BJ (cell line): ENCODE data around the gene CLEC18A. TPM values are rescaled to one million over a fixed set of nuclear protein-coding genes. Genes with fewer than 3 reads are reported as not detected.
A peak's percentile ranks its signal among the peaks of the same experiment; 100 is the strongest.

Source experiments
- CTCF ChIA-PET: fragments of 350-600 bp; formaldehyde crosslinking; extraction: SDS; loops from one replicate; lab custom pipeline; 2021; ENCODE audit warnings: antibody characterized with exemption, inconsistent platforms; lab: Yijun Ruan, JAX
- POLR2A ChIA-PET: fragments of 300-600 bp; sonication (Branson Sonifier 250); formaldehyde crosslinking; extraction: SDS; loops from one replicate; lab custom pipeline; 2021; ENCODE audit warnings: antibody characterized with exemption; lab: Charles Lee
- DNase-seq: peaks from one replicate; pipeline ENCODE4 v3.0.0-alpha.2; 2011; ENCODE audit warnings: low read depth
- H3K27me3 ChIP-seq: 2 replicates; pipeline ENCODE4 v1.6.0; 2011; ENCODE audit warnings: low read length; ENCODE audit not compliant: control insufficient read depth, insufficient read depth
- H3K36me3 ChIP-seq: 2 replicates; pipeline ENCODE4 v1.5.1; 2011; ENCODE audit warnings: low read length; ENCODE audit not compliant: control insufficient read depth, insufficient read depth
- H3K4me3 ChIP-seq: 2 replicates; pipeline ENCODE4 v1.5.1; 2011; ENCODE audit warnings: low read depth, mild to moderate bottlenecking, control low read depth, low read length
- polyA plus RNA-seq: library from polyadenylated mRNA; depleted of rRNA; stranded (reverse); fragments of >200 nt; gene quantifications from 2 replicates; pipeline ENCODE4 v1.2.3, GENCODE V29; 2011
- TF ChIP-seq, protein P1 (sequence below): IDR thresholded peaks from 2 replicates; pipeline ENCODE4 v1.5.1; 2011; ENCODE audit warnings: low read depth, mild to moderate bottlenecking, control low read depth, inconsistent platforms, low read length, moderate library complexity; ENCODE audit not compliant: insufficient read depth

CLEC18A gene
- polyA plus RNA-seq, 1 experiment: 0.04 TPM

DNA sequence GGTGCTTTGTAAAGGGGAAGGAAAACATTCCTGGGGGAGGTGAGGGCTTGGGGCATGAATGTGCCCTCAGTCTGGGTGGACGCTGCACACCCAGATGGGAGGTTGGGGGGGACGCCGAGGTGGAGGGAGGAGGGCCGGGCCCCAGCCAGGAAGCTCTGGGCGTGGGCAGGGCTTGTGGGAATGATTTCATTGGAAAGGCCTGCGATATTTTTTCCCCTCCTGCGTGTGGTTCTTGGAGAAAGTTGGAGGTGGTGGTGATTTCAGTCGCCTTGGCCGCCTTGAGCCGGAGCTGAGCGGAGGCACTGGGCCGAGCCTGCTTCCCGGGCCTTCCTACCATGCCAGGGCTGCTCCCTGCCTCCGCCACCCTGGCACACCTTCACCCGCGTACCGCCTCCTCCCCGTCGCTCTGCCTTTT lies 26.4 kb upstream of the CLEC18A start:
- TF ChIP-seq, protein P1, sequence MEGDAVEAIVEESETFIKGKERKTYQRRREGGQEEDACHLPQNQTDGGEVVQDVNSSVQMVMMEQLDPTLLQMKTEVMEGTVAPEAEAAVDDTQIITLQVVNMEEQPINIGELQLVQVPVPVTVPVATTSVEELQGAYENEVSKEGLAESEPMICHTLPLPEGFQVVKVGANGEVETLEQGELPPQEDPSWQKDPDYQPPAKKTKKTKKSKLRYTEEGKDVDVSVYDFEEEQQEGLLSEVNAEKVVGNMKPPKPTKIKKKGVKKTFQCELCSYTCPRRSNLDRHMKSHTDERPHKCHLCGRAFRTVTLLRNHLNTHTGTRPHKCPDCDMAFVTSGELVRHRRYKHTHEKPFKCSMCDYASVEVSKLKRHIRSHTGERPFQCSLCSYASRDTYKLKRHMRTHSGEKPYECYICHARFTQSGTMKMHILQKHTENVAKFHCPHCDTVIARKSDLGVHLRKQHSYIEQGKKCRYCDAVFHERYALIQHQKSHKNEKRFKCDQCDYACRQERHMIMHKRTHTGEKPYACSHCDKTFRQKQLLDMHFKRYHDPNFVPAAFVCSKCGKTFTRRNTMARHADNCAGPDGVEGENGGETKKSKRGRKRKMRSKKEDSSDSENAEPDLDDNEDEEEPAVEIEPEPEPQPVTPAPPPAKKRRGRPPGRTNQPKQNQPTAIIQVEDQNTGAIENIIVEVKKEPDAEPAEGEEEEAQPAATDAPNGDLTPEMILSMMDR: no peak
- H3K4me3 ChIP-seq: peak overlapping the region; percentile 8; the same call in 1 of the 2 replicates
- CTCF ChIA-PET: interaction anchor here (0.6 to 17.1 kb wide), 3 partner anchors 9 to 129 kb away, joined by 3 to 318 read pairs (median 4); no protein-coding TSS in a partner anchor
- DNase-seq: peak; percentile 67
- H3K27me3 ChIP-seq: no peaks in the 10 kb centered on the region
- no peaks in the 10 kb centered on the region; the same call in 1 of the 2 replicates for H3K36me3 ChIP-seq
- POLR2A ChIA-PET: no interaction called here

DNA sequence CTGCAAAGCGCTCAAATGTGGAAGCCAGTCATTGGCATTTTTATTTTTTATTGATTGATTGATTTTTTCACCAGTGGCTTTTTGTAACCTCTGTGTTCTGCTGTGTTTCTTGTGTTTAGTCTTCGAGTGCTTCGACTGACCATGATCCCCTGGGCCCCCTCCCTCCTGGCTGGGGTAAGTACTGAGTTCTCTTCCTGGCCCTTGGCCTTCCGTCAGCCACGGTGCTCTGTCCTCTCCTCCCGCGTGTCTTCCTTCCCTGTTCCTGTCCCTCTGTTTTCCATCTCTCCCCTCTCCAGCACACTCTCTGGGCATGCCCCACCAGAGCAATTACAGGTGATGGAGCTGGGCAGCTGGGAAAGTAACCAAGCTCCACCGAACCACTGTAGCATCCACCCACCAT lies 25.8 kb upstream of the CLEC18A start:
- H3K36me3 ChIP-seq: no peaks in the 10 kb centered on the region; the same call in 1 of the 2 replicates
- DNase-seq: no peak
- ChIA-PET CTCF (interaction anchor here (0.7 to 17.1 kb wide), 2 partner anchors 12 to 130 kb away, joined by 4 to 318 read pairs; no protein-coding TSS in a partner anchor), POLR2A (no interaction called here)
- no peaks in the 10 kb centered on the region for H3K27me3 ChIP-seq
- TF ChIP-seq, protein P1: no peak
- H3K4me3 ChIP-seq: no peak overlapping the region

DNA sequence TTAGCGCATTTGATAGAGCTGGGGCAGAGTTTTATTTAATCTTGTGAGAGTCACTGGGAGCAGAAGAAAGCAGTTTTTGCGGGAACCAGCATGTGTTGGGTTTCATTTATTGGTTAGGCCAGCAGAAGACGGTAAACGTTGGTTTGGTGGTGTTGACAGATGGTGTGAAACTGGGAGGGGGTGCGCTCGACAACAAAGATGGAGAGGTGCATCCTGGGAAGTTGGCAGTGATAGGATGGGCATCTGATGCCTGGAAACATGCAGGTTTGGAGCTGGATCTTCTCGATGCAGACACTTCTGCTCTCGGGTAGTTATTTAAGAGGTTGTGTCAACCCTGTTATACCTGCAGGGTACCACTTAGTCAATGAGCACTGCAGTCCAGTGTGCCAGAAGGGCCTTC lies 24.9 kb upstream of the CLEC18A start:
- DNase-seq: no peak
- POLR2A ChIA-PET: interaction anchor here (0.6 kb wide), 1 partner anchor 101 kb away, joined by 13 read pairs; no protein-coding TSS in a partner anchor
- TF ChIP-seq, protein P1: no peak
- CTCF ChIA-PET: interaction anchor here (17.1 kb wide), 1 partner anchor 131 kb away, joined by 318 read pairs; no protein-coding TSS in a partner anchor
- Histone ChIP-seq H3K36me3 (peaks cover 1% of the 10 kb centered on the region; the same call in 1 of the 2 replicates), H3K4me3 (no peak overlapping the region), H3K27me3 (no peaks in the 10 kb centered on the region)

DNA sequence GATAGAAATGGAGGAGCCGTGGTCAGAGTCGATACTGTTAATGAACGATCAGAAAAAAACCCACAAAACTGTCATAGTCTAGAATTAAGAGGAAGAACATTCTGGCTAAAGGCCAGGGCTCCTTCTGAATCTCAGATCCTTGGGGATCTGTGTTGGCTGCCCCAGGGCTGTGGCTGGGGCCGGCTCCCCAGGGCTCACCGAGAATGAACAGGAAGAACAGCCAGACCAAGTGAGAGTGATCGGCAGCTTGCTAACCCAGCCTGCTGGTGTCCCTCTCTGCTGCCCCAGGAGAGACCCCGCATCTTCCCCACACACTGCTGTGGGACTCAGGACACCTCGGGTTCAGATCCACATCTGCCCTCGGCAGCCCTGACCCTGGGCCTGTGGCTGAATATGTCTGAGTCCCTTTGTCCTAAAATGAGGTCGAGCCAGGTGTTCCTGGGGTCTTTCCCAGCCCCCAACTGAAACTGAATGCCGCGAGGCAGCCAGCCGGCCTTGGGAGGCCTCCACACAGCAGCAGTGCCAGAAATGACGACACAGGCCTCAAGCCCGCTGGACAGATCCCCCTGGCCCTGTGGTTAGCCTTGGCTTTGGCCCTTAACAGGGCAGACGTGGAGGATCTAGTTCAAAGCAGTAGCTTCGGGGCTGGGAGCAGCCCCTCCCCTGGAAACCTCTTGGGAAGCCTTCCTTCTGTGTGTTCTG lies 23.9 kb upstream of the CLEC18A start:
- peaks cover 5% of the 10 kb centered on the region for H3K36me3 ChIP-seq
- no peaks in the 10 kb centered on the region for H3K27me3 ChIP-seq
- DNase-seq: no peak
- H3K4me3 ChIP-seq: no peak overlapping the region
- POLR2A ChIA-PET: no interaction called here
- CTCF ChIA-PET: interaction anchor here (0.6 to 17.1 kb wide), 4 partner anchors 11 to 179 kb away, joined by 3 to 318 read pairs (median 3); no protein-coding TSS in a partner anchor
- TF ChIP-seq, protein P1: no peak

DNA sequence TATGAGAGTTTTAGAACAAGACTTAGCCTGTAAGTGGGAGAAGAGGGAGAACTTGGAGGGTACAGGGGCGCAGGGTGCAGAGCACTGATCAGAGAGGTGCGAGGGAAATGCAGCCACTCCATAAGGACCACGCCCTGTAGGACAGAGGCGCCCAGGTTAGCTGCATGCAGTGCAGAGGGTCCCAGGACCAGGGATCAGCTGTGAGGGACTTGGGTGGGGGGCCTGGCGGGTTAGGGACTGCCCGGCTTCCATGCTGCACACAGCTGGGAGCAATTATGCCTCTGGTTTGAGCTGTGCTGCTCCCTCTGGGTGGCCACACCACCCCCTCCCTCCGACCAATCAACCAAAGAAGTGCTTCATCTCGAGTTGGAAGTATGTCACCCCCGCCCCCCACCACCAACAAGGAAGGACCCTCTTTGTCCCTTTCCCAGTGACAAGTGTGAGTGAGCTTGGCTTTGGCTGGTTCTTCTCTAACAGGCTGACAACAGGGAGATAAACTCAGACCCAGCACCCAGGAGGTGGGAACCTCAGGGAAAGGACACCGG lies 22.2 kb upstream of the CLEC18A start:
- Histone ChIP-seq H3K4me3 (no peak overlapping the region), H3K36me3 (peaks cover 7% of the 10 kb centered on the region), H3K27me3 (no peaks in the 10 kb centered on the region)
- DNase-seq: no peak
- TF ChIP-seq, protein P1: no peak
- ChIA-PET POLR2A (no interaction called here), CTCF (interaction anchor here (0.6 to 17.1 kb wide), 12 partner anchors 11 to 167 kb away, joined by 3 to 318 read pairs (median 6); partner anchors contain the start of gene WWP2)
